GM12864 (cell line): Measurements from ENCODE around the gene NRCAM.
"Not testable (repeated sequence)": the region's sequence is repeated elsewhere in the genome, so short reads cannot be mapped to it uniquely, and the experiment has no call there.

Experiments used
- DNase-seq: peaks from one replicate; pipeline ENCODE4 v3.0.0-alpha.2; 2011; ENCODE audit warnings: low read depth
- H3K4me3 ChIP-seq: 2 replicates; pipeline ENCODE4 v1.5.1; 2011; ENCODE audit warnings: mild to moderate bottlenecking, low read depth, low read length, control low read depth
- CTCF ChIP-seq: IDR thresholded peaks from 2 replicates; pipeline ENCODE4 v1.5.1; 2011; ENCODE audit warnings: low read depth, mild to moderate bottlenecking, moderate library complexity, low read length, control low read depth, inconsistent platforms; ENCODE audit errors: missing control alignments

Gene NRCAM

GRCh38 chr7:108479118-108479517 is 22.9 kb upstream of the NRCAM start:
- no peak for TF ChIP-seq CTCF

GRCh38 chr7:108468246-108468645 is 12.0 kb upstream of the NRCAM start:
- no peak for DNase-seq
- no peak for TF ChIP-seq CTCF
- no peak overlapping the region for H3K4me3 ChIP-seq

More at GRCh38 chr7:108479118-108479517, 22.9 kb upstream of the NRCAM start:
- DNase-seq = no peak
- H3K4me3 ChIP-seq = no peak overlapping the region

GRCh38 chr7:108467391-108467790 is 11.2 kb upstream of the NRCAM start:
- no peak overlapping the region for H3K4me3 ChIP-seq
- no peak for DNase-seq
- TF ChIP-seq CTCF = no peak

GRCh38 chr7:108466322-108466721 is 10.1 kb upstream of the NRCAM start:
- DNase-seq, H3K4me3 ChIP-seq: not testable (repeated sequence)

- no peak for TF ChIP-seq CTCF
- no peak overlapping the region for H3K4me3 ChIP-seq
- DNase-seq = no peak
Measured at GRCh38 chr7:108464743-108465142, 8.5 kb upstream of the NRCAM start.

GRCh38 chr7:108463613-108464012 is 7.4 kb upstream of the NRCAM start:
- TF ChIP-seq CTCF = no peak
- no peak overlapping the region for H3K4me3 ChIP-seq
- no peak for DNase-seq

GRCh38 chr7:108461840-108462239 is 5.6 kb upstream of the NRCAM start:
- no peak for DNase-seq
- TF ChIP-seq CTCF = no peak
- H3K4me3 ChIP-seq = no peak overlapping the region

- no peak overlapping the region for H3K4me3 ChIP-seq
- TF ChIP-seq CTCF = no peak
- no peak for DNase-seq
Measured at GRCh38 chr7:108460964-108461363, 4.7 kb upstream of the NRCAM start.
